ENCODE data around the gene CAPN8.

DNA sequence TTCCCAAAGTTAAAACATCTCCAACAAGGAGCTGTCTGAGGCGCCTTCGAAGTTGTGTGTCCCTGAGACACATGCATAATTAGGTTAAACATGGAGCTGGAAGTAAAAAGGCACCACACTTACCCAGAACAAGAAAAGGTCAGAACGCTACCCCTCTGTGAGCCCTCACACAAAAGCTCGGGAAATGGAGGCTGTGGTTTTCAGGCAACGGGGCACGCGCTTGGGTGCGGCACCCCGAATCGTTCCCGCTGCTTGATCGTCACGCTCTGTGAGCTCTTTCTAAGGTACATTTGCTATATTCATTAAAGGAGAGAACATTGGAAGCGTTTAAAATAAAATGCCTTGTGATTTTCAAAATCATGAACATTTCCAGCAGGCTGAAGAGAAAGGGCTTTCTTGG is 12.5 kb downstream of the CAPN8 start:
- TF ChIP-seq CTCF (IDR thresholded peaks at IDR 0.05; ENCODE audit: borderline replicate concordance, extremely low read depth, low read length, poor library complexity, severe bottlenecking) (no peak), EZH2 (IDR thresholded peaks at IDR 0.05; ENCODE audit: borderline replicate concordance, low read depth, low read length, severe bottlenecking) (no peak)

Data from DND-41 (cell line).